KMS-11 (cell line): Measurements from ENCODE around the gene PRKCE.

Experiments
- H2AFZ ChIP-seq: fragments of 200-600 bp; sonication (generic); 2 replicates; pipeline ENCODE4 v1.6.1; 2016; ENCODE audit warnings: antibody characterized with exemption, mixed run types, low read depth
- H3K27ac ChIP-seq: fragments of 200-600 bp; sonication (generic); 2 replicates; pipeline ENCODE4 v1.6.1; 2016; ENCODE audit warnings: mild to moderate bottlenecking, mixed run types
- H3K27me3 ChIP-seq: fragments of 200-600 bp; sonication (generic); 2 replicates; pipeline ENCODE4 v1.6.1; 2017; ENCODE audit warnings: mild to moderate bottlenecking, low read depth, mixed run types, moderate library complexity; ENCODE audit not compliant: insufficient read depth
- H3K36me3 ChIP-seq: fragments of 200-600 bp; sonication (generic); 2 replicates; pipeline ENCODE4 v1.6.1; 2017; ENCODE audit warnings: mild to moderate bottlenecking, mixed run types; ENCODE audit not compliant: insufficient read depth
- H3K4me1 ChIP-seq: fragments of 200-600 bp; sonication (generic); 2 replicates; pipeline ENCODE4 v1.6.1; 2016; ENCODE audit warnings: mild to moderate bottlenecking, low read depth, mixed run types; ENCODE audit not compliant: poor library complexity, severe bottlenecking
- H3K4me2 ChIP-seq: fragments of 200-600 bp; sonication (generic); 2 replicates; pipeline ENCODE4 v1.7.0; 2016; ENCODE audit warnings: mild to moderate bottlenecking, mixed run types
- H3K4me3 ChIP-seq: fragments of 200-600 bp; sonication (generic); IDR thresholded peaks from 2 replicates; pipeline ENCODE4 v1.6.1; 2017; ENCODE audit warnings: low read depth, low read length, mixed read lengths; ENCODE audit not compliant: insufficient read depth
- H3K79me2 ChIP-seq: fragments of 200-600 bp; sonication (generic); 2 replicates; pipeline ENCODE4 v1.6.1; 2016; ENCODE audit warnings: low read depth, mixed run types; ENCODE audit not compliant: insufficient read depth
- H3K9ac ChIP-seq: fragments of 200-600 bp; sonication (generic); 2 replicates; pipeline ENCODE4 v1.6.1; 2016; ENCODE audit warnings: mild to moderate bottlenecking, mixed run types
- H4K20me1 ChIP-seq: fragments of 200-600 bp; sonication (generic); 2 replicates; pipeline ENCODE4 v1.6.1; 2016; ENCODE audit warnings: mild to moderate bottlenecking, mixed run types; ENCODE audit not compliant: insufficient read depth
- TF ChIP-seq, protein P1 (sequence below): fragments of 200-600 bp; sonication (generic); conservative IDR thresholded peaks from 2 replicates; pipeline ENCODE4 v1.6.1; 2017; ENCODE audit warnings: low read depth, mild to moderate bottlenecking, antibody characterized with exemption, low read length, moderate library complexity, mixed read lengths

Gene PRKCE

DNA sequence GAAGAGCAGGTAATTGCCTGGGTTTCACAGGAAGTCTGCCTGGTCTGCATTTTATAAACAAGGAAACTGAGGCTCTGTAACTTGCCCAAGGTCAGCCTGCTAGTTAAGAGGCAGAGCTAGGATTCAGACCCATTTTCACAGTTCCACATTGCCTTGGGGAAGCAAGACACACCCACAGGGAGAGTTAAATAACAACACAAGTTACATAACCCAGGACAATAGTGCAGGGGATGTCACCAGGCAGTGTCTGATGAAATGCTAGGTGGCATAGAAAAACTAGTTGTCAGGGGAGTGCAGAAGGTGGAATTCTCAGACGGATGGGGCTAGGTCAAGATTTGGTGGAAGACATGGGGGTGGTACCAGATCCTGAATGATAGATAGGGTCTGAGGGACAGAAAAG, 69.7 kb downstream of the PRKCE start:
- Histone ChIP-seq H4K20me1 (no peaks in the 10 kb centered on the region), H3K27ac (no peak overlapping the region), H3K4me2 (no peak overlapping the region), H3K9ac (no peak overlapping the region), H3K36me3 (no peaks in the 10 kb centered on the region), H3K4me3 (no peak overlapping the region), H3K4me1 (no peaks in the 10 kb centered on the region), H3K79me2 (no peaks in the 10 kb centered on the region), H2AFZ (no peak overlapping the region), H3K27me3 (no peaks in the 10 kb centered on the region)
- TF ChIP-seq, protein P1, sequence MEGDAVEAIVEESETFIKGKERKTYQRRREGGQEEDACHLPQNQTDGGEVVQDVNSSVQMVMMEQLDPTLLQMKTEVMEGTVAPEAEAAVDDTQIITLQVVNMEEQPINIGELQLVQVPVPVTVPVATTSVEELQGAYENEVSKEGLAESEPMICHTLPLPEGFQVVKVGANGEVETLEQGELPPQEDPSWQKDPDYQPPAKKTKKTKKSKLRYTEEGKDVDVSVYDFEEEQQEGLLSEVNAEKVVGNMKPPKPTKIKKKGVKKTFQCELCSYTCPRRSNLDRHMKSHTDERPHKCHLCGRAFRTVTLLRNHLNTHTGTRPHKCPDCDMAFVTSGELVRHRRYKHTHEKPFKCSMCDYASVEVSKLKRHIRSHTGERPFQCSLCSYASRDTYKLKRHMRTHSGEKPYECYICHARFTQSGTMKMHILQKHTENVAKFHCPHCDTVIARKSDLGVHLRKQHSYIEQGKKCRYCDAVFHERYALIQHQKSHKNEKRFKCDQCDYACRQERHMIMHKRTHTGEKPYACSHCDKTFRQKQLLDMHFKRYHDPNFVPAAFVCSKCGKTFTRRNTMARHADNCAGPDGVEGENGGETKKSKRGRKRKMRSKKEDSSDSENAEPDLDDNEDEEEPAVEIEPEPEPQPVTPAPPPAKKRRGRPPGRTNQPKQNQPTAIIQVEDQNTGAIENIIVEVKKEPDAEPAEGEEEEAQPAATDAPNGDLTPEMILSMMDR, result no peak

GRCh38 chr2:45722477-45722876, 71.0 kb downstream of the PRKCE start:
- no peaks in the 10 kb centered on the region for H3K27me3 ChIP-seq
- H3K27ac ChIP-seq, result no peak overlapping the region
- no peak overlapping the region for H3K9ac ChIP-seq
- no peaks in the 10 kb centered on the region for H3K4me1 ChIP-seq
- no peak overlapping the region for H3K4me2 ChIP-seq
- no peaks in the 10 kb centered on the region for H3K79me2 ChIP-seq
- H2AFZ ChIP-seq, result no peak overlapping the region
- TF ChIP-seq, protein P1, result no peak
- H4K20me1 ChIP-seq, result no peaks in the 10 kb centered on the region
- no peak overlapping the region for H3K4me3 ChIP-seq
- no peaks in the 10 kb centered on the region for H3K36me3 ChIP-seq

- Histone ChIP-seq H3K79me2 (no peaks in the 10 kb centered on the region), H3K4me1 (no peaks in the 10 kb centered on the region), H4K20me1 (no peaks in the 10 kb centered on the region), H3K9ac (no peak overlapping the region), H3K4me2 (no peak overlapping the region), H3K36me3 (no peaks in the 10 kb centered on the region), H3K27ac (no peak overlapping the region), H2AFZ (no peak overlapping the region), H3K27me3 (no peaks in the 10 kb centered on the region), H3K4me3 (no peak overlapping the region)
- TF ChIP-seq, protein P1, result no peak
These were observed 72.4 kb downstream of the PRKCE start for GRCh38 chr2:45723857-45724256.

GRCh38 chr2:45724335-45724734, 72.9 kb downstream of the PRKCE start:
- TF ChIP-seq, protein P1, result no peak
- Histone ChIP-seq H3K4me1 (no peaks in the 10 kb centered on the region), H3K9ac (no peak overlapping the region), H3K4me2 (no peak overlapping the region), H4K20me1 (no peaks in the 10 kb centered on the region), H3K27ac (no peak overlapping the region), H3K4me3 (no peak overlapping the region), H3K27me3 (no peaks in the 10 kb centered on the region), H3K79me2 (no peaks in the 10 kb centered on the region), H2AFZ (no peak overlapping the region), H3K36me3 (no peaks in the 10 kb centered on the region)
